HepG2 (cell line): ENCODE results near the gene SSBP4. TPM values are rescaled to one million over a fixed set of nuclear protein-coding genes. Genes with fewer than 3 reads are reported as not detected.
A peak's percentile ranks its signal among the peaks of the same experiment; 100 is the strongest.

Source experiments
- ATAC-seq: fragments of 200-7000 bp; cut with Tn5 transposase; 3 replicates; pipeline ENCODE4 v1.9.1; 2020; ENCODE audit warnings: mild to moderate bottlenecking, moderate library complexity
- BruUV-seq: library from RNA; stranded (reverse); fragments of 400-500 nt; replicated peaks from 2 replicates; lab custom pipeline; 2021; lab: Mats Ljungman, UMichigan
- CTCF ChIA-PET: fragments of 300-600 bp; formaldehyde crosslinking; extraction: SDS; loops from one replicate; lab custom pipeline; 2021; ENCODE audit warnings: low total read pairs, inconsistent platforms, low intra/inter-chr PET ratio; lab: Yijun Ruan, JAX
- POLR2A ChIA-PET: fragments of 350-600 bp; sonication (Branson Sonifier 250); formaldehyde crosslinking; loops from one replicate; lab custom pipeline; 2020; ENCODE audit warnings: antibody characterized with exemption, inconsistent platforms; lab: Yijun Ruan, JAX
- DNase-seq: peaks from one replicate; pipeline ENCODE4 v3.0.0-alpha.2; 2015; ENCODE audit warnings: low spot score
- FAIRE-seq: peaks from 3 replicates; lab custom pipeline; 2011; peaks lifted over from hg19 to GRCh38; lab: Jason Lieb, UNC
- H2AFZ ChIP-seq: one replicate; pipeline ENCODE4 v1.6.1; 2011; ENCODE audit warnings: low read length, inconsistent platforms
- H3K27ac ChIP-seq: fragments of 300-600 bp; 3 replicates; pipeline ENCODE4 v1.8.0; 2011; ENCODE audit warnings: mixed run types, mild to moderate bottlenecking, mixed read lengths, low read length, inconsistent platforms; ENCODE audit not compliant: insufficient read depth; ENCODE audit errors: extremely low read length
- H3K27me3 ChIP-seq, 2 experiments: fragments of 200-600 bp in 1 of 2; 2 replicates in 1 of 2; 3 replicates in 1 of 2; pipeline versions ENCODE4 v1.6.0 to v1.8.0; 2011; ENCODE audit warnings: low read length in 2 of 2, mild to moderate bottlenecking in 2 of 2, moderate library complexity in 2 of 2, inconsistent platforms in 1 of 2; ENCODE audit not compliant: insufficient read depth in 2 of 2, control insufficient read depth in 1 of 2
- H3K36me3 ChIP-seq, 2 experiments: fragments of 200-600 bp in 1 of 2; replicated peaks in 1 of 2; 2 replicates in 1 of 2; 3 replicates in 1 of 2; pipeline versions ENCODE4 v1.5.1 to v1.8.0; 2011; ENCODE audit warnings: low read length in 2 of 2, inconsistent platforms in 1 of 2; ENCODE audit not compliant: insufficient read depth in 2 of 2, control insufficient read depth in 1 of 2
- H3K4me1 ChIP-seq: 2 replicates; pipeline ENCODE4 v1.5.1; 2012; ENCODE audit warnings: low read length, inconsistent platforms; ENCODE audit not compliant: insufficient read depth
- H3K4me2 ChIP-seq: 2 replicates; pipeline ENCODE4 v1.6.0; 2011; ENCODE audit warnings: low read depth, low read length, inconsistent platforms
- H3K4me3 ChIP-seq, 3 experiments: fragments of 200-600 bp in 1 of 3; sonication (generic), shearing (Covaris generic) in 1 of 3; replicated peaks in 1 of 3; 2 replicates each; pipeline ENCODE4 v1.5.1; 2011 to 2016; ENCODE audit warnings: low read length in 3 of 3, inconsistent platforms in 2 of 3, low read depth in 2 of 3, mild to moderate bottlenecking in 2 of 3, control low read depth in 1 of 3, mixed read lengths in 1 of 3; ENCODE audit not compliant: insufficient read depth in 1 of 3
- H3K79me2 ChIP-seq: one replicate; pipeline ENCODE4 v1.6.1; 2011; ENCODE audit warnings: low read length, inconsistent platforms; ENCODE audit not compliant: insufficient read depth
- H3K9ac ChIP-seq: 2 replicates; pipeline ENCODE4 v1.6.0; 2011; ENCODE audit warnings: mild to moderate bottlenecking, low read depth, low read length, inconsistent platforms; ENCODE audit not compliant: insufficient read depth
- H3K9me3 ChIP-seq: 2 replicates; pipeline ENCODE4 v1.5.1; 2012; ENCODE audit warnings: mild to moderate bottlenecking, low read length
- H4K20me1 ChIP-seq: 2 replicates; pipeline ENCODE4 v1.6.0; 2011; ENCODE audit warnings: inconsistent platforms, mild to moderate bottlenecking, low read length, moderate library complexity; ENCODE audit not compliant: insufficient read depth
- CHD2 ChIP-seq: IDR thresholded peaks from 2 replicates; pipeline ENCODE4 v1.6.1; 2011; ENCODE audit warnings: low read depth, low read length, improper control_type of control experiment
- HNRNPL ChIP-seq: fragments of 200-400 bp; formaldehyde crosslinking; IDR thresholded peaks from 2 replicates; pipeline ENCODE4 v1.6.1; 2017; ENCODE audit warnings: mild to moderate bottlenecking, low read depth, low read length
- JUNB ChIP-seq: sonication (generic); formaldehyde crosslinking; IDR thresholded peaks from 2 replicates; pipeline ENCODE4 v1.8.0; 2022; ENCODE audit warnings: missing genetic modification reagents, mild to moderate bottlenecking, borderline replicate concordance
- KDM1A ChIP-seq: IDR thresholded peaks from 2 replicates; pipeline ENCODE4 v1.6.1; 2016; ENCODE audit warnings: missing compliant biosample characterization
- PAF1 ChIP-seq: IDR thresholded peaks from 2 replicates; pipeline ENCODE4 v1.6.1; 2016; ENCODE audit warnings: missing genetic modification reagents, missing compliant biosample characterization
- POLR2A ChIP-seq, 2 experiments: IDR thresholded peaks; 2 replicates each; pipeline ENCODE4 v1.6.1; 2011; ENCODE audit warnings: low read depth in 2 of 2, low read length in 2 of 2, mild to moderate bottlenecking in 1 of 2, moderate library complexity in 1 of 2; ENCODE audit not compliant: insufficient read depth in 1 of 2
- POLR2AphosphoS5 ChIP-seq: IDR thresholded peaks from 2 replicates; pipeline ENCODE4 v1.6.1; 2012; ENCODE audit warnings: low read depth, low read length
- SSRP1 ChIP-seq: IDR thresholded peaks from 2 replicates; pipeline ENCODE4 v1.6.1; 2016; ENCODE audit warnings: control low read depth
- ZBTB7B ChIP-seq: sonication (generic); formaldehyde crosslinking; IDR thresholded peaks from 2 replicates; pipeline ENCODE4 v1.4.0; 2020; ENCODE audit warnings: missing genetic modification reagents
- ZGPAT ChIP-seq: IDR thresholded peaks from 2 replicates; pipeline ENCODE4 v1.6.1; 2016; ENCODE audit warnings: mild to moderate bottlenecking
- ZNF207 ChIP-seq: fragments of 450-650 bp; IDR thresholded peaks from 2 replicates; pipeline ENCODE4 v1.6.1; 2016; ENCODE audit warnings: antibody characterized with exemption, borderline replicate concordance
- ZNF629 ChIP-seq: sonication (generic); formaldehyde crosslinking; conservative IDR thresholded peaks from 2 replicates; pipeline ENCODE4 v1.5.0; 2020; ENCODE audit warnings: missing genetic modification reagents
- ZNF792 ChIP-seq: IDR thresholded peaks from 2 replicates; pipeline ENCODE4 v1.6.1; 2016
- ZNF816 ChIP-seq: sonication (generic); formaldehyde crosslinking; IDR thresholded peaks from 2 replicates; pipeline ENCODE4 v1.8.0; 2022; ENCODE audit warnings: missing genetic modification reagents, mild to moderate bottlenecking, borderline replicate concordance
- WGBS: methylation state at CpG from one replicate; pipeline ENCODE4 v1.1.6; 2017; ENCODE audit warnings: low lambda C conversion rate; 5-methylcytosine and 5-hydroxymethylcytosine counted together
- in situ Hi-C: cut with HindIII; loops from 2 replicates; pipeline ENCODE4 v1.10.0; 2017; ENCODE audit warnings: low pct_unique_long_range_greater_than_20kb; ENCODE audit not compliant: extremely low pct_ligation_motif_present
- intact Hi-C: fragments of 100-400 bp; cut with micrococcal nuclease; formaldehyde crosslinking; loops from one replicate; pipeline ENCODE4 v1.10.0; 2022; ENCODE audit not compliant: unreplicated experiment
- polyA plus RNA-seq, 8 experiments: library from polyadenylated mRNA; depleted of rRNA in 3 of 8; stranded (reverse) in 7 of 8; unstranded in 1 of 8; fragments of >200 nt; fragmentation: Illumina TruSeq in 4 of 8; extraction: Trizol in 4 of 8; gene quantifications; 2 replicates each; pipeline versions ENCODE4 v1.2.1 to v1.2.3, GENCODE V29; 2011 to 2016; ENCODE audit warnings: low read depth in 4 of 8, missing spikeins in 1 of 8, mixed read lengths in 1 of 8; ENCODE audit not compliant: insufficient read depth in 1 of 8
- total RNA-seq, 5 experiments: library from RNA; depleted of rRNA; stranded (reverse); fragments of >200 nt; fragmentation: Illumina TruSeq; extraction: Trizol; gene quantifications; 2 replicates each; pipeline ENCODE4 v1.2.3, GENCODE V29; 2016; ENCODE audit warnings: low read depth in 1 of 5
- TF ChIP-seq, protein P1 (sequence below): sonication (generic); formaldehyde crosslinking; IDR thresholded peaks from 2 replicates; pipeline ENCODE4 v1.4.0; 2020; ENCODE audit warnings: missing genetic modification reagents, borderline replicate concordance

The SSBP4 gene
- total and polyA plus RNA-seq, 2 of the 13 experiments (the other 11 are each of a cell fraction or from before 2014, with no cell fraction given) = 20.8 to 39.5 TPM

GRCh38 chr19:18388100-18388959, 30.9 kb upstream of the SSBP4 start (continued):
- TF ChIP-seq, protein P1, sequence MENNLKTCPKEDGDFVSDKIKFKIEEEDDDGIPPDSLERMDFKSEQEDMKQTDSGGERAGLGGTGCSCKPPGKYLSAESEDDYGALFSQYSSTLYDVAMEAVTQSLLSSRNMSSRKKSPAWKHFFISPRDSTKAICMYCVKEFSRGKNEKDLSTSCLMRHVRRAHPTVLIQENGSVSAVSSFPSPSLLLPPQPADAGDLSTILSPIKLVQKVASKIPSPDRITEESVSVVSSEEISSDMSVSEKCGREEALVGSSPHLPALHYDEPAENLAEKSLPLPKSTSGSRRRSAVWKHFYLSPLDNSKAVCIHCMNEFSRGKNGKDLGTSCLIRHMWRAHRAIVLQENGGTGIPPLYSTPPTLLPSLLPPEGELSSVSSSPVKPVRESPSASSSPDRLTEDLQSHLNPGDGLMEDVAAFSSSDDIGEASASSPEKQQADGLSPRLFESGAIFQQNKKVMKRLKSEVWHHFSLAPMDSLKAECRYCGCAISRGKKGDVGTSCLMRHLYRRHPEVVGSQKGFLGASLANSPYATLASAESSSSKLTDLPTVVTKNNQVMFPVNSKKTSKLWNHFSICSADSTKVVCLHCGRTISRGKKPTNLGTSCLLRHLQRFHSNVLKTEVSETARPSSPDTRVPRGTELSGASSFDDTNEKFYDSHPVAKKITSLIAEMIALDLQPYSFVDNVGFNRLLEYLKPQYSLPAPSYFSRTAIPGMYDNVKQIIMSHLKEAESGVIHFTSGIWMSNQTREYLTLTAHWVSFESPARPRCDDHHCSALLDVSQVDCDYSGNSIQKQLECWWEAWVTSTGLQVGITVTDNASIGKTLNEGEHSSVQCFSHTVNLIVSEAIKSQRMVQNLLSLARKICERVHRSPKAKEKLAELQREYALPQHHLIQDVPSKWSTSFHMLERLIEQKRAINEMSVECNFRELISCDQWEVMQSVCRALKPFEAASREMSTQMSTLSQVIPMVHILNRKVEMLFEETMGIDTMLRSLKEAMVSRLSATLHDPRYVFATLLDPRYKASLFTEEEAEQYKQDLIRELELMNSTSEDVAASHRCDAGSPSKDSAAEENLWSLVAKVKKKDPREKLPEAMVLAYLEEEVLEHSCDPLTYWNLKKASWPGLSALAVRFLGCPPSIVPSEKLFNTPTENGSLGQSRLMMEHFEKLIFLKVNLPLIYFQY (CRISPR knock-in tag) = no peak
- no peak for TF ChIP-seq ZNF207
- peak; percentile 87 for TF ChIP-seq ZBTB7B (CRISPR knock-in tag)

DNA sequence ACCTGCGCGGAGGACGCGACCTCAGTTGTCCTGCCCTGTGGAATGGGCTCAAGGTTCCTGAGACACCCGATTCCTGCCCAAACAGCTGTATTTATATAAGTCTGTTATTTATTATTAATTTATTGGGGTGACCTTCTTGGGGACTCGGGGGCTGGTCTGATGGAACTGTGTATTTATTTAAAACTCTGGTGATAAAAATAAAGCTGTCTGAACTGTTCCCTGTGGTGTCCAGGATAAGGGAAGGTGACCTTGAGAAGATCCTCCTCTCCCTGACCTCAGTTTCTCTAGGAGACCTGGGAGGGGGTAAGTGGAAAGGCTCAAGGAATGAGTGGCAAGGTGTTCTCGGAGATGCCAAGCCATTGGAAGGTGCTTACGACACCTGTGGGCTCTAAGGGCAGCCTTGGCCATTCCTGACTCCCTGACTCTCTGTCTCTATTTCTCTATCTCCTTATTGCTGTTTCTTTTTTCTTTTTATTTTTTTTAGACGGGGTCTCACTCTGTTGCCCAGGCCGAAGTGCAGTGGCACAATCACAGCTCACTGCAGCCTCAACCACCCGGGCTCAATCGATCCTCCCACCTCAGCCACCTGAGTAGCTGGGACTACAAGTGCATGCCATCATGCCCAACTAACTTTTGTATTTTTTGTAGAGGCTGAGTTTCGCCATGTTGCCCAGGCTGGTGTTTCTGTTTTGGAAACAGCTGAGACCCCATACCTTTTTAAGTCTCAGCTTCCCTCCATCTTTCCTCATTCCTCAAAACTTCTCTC, 30.1 kb upstream of the SSBP4 start:
- peak overlapping the region; percentile 34 for H3K27ac ChIP-seq
- H3K9me3 ChIP-seq = no peaks in the 10 kb centered on the region
- ATAC-seq (no peak), FAIRE-seq (no peak), DNase-seq (no peak)
- H3K4me2 ChIP-seq = peak overlapping the region; percentile 90; the same call in 1 of the 2 replicates
- H4K20me1 ChIP-seq = peaks cover 42% of the 10 kb centered on the region
- no TSS peak for BruUV-seq
- in situ Hi-C loops = no loop called here
- intact Hi-C loops = loop anchor here (5.0 kb wide), 1 partner anchor 42 kb away; no protein-coding TSS in a partner anchor
- H3K4me3 ChIP-seq = peak overlapping the region in 2 of 3 experiments; percentile 86 to 91; a peak in 3 of 6 replicates
- 0 out of 2 replicates have a peak overlapping the region, but pooled peaks have one; percentile 31 for H3K9ac ChIP-seq
- 75% methylated on average over 13 of the region's 13 CpGs for WGBS
- peaks cover 33% of the 10 kb centered on the region for H3K79me2 ChIP-seq
- ChIA-PET CTCF (interaction anchor here (2.0 to 4.4 kb wide), 3 partner anchors 19 to 40 kb away, joined by 8 to 20 read pairs (median 10); no protein-coding TSS in a partner anchor), POLR2A (interaction anchor here (0.9 to 14.3 kb wide), 17 partner anchors 8 to 114 kb away, joined by 3 to 514 read pairs (median 8); partner anchors contain the start of genes IQCN, JUND, LRRC25 and SSBP4)
- H2AFZ ChIP-seq = no peak overlapping the region
- H3K36me3 ChIP-seq = peaks cover 4 to 24% of the 10 kb centered on the region in 2 experiments; a peak in 4 of 5 replicates
- peaks cover 34% of the 10 kb centered on the region for H3K4me1 ChIP-seq
- H3K27me3 ChIP-seq = no peaks in the 10 kb centered on the region; a peak in 1 of 5 replicates
- TF ChIP-seq PAF1 (CRISPR knock-in tag) = peak; percentile 50; the same call in 1 of the 2 replicates
- TF ChIP-seq ZNF816 (CRISPR knock-in tag) = peak; percentile 39; the same call in 1 of the 2 replicates
- TF ChIP-seq KDM1A = peak; percentile 63; the same call in 1 of the 2 replicates
- TF ChIP-seq HNRNPL = 0 out of 2 replicates have a peak, but pooled peaks have one; percentile 2
- TF ChIP-seq POLR2AphosphoS5 = peak; percentile 41; the same call in 1 of the 2 replicates
- TF ChIP-seq POLR2A (IDR thresholded peaks at IDR 0.05; ENCODE audit: insufficient read depth in 1 of 2, low read depth in 2 of 2, low read length in 2 of 2) = peak in 1 of 2 experiments; percentile 61; a peak in 3 of 4 replicates
- 0 out of 2 replicates have a peak, but pooled peaks have one; percentile 34 for TF ChIP-seq JUNB (CRISPR knock-in tag)
- peak; percentile 9; the same call in 1 of the 2 replicates for TF ChIP-seq SSRP1 (CRISPR knock-in tag)
- 0 out of 2 replicates have a peak, but pooled peaks have one; percentile 15 for TF ChIP-seq ZGPAT (CRISPR knock-in tag)
- 0 out of 2 replicates have a peak, but pooled peaks have one; percentile 1 for TF ChIP-seq CHD2
- TF ChIP-seq ZNF792 = no peak
- TF ChIP-seq ZNF629 (CRISPR knock-in tag) = peak; percentile 98
